Neural progenitor cell (in vitro differentiated cells): ENCODE results near the gene RIPOR3.

Source experiments
- EZH2 ChIP-seq: fragments of 200-600 bp; sonication (generic); IDR thresholded peaks from 2 replicates; pipeline ENCODE4 v1.6.1; 2017; ENCODE audit warnings: antibody characterized with exemption, mild to moderate bottlenecking, moderate library complexity
- EZH2phosphoT487 ChIP-seq: fragments of 200-600 bp; sonication (generic); IDR thresholded peaks from 2 replicates; pipeline ENCODE4 v1.6.1; 2017; ENCODE audit warnings: antibody characterized with exemption
- TF ChIP-seq, protein P1 (sequence below): fragments of 200-600 bp; sonication (generic); IDR thresholded peaks from 2 replicates; pipeline ENCODE4 v1.5.1; 2017; ENCODE audit warnings: antibody characterized with exemption, mild to moderate bottlenecking

- TF ChIP-seq, protein P1, sequence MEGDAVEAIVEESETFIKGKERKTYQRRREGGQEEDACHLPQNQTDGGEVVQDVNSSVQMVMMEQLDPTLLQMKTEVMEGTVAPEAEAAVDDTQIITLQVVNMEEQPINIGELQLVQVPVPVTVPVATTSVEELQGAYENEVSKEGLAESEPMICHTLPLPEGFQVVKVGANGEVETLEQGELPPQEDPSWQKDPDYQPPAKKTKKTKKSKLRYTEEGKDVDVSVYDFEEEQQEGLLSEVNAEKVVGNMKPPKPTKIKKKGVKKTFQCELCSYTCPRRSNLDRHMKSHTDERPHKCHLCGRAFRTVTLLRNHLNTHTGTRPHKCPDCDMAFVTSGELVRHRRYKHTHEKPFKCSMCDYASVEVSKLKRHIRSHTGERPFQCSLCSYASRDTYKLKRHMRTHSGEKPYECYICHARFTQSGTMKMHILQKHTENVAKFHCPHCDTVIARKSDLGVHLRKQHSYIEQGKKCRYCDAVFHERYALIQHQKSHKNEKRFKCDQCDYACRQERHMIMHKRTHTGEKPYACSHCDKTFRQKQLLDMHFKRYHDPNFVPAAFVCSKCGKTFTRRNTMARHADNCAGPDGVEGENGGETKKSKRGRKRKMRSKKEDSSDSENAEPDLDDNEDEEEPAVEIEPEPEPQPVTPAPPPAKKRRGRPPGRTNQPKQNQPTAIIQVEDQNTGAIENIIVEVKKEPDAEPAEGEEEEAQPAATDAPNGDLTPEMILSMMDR = no peak
- TF ChIP-seq EZH2 = no peak
- no peak for TF ChIP-seq EZH2phosphoT487
These were observed 3.2 kb upstream of the RIPOR3 start for GRCh38 chr20:50694379-50695134.
